CD4-positive, alpha-beta T cell (primary cell): ENCODE measurements around the gene HOXB3. TPM values are rescaled to one million over a fixed set of nuclear protein-coding genes. Genes with fewer than 3 reads are reported as not detected.
A peak's percentile ranks its signal among the peaks of the same experiment; 100 is the strongest.

Experiments used
- ATAC-seq: fragments of 200-7000 bp; cut with Tn5 transposase; one replicate; pipeline ENCODE4 v1.10.0; 2022; ENCODE audit warnings: mild to moderate bottlenecking; ENCODE audit not compliant: poor library complexity
- CTCF ChIA-PET: fragments of 350-600 bp; sonication (Branson Sonifier 250); formaldehyde crosslinking; loops from one replicate; lab custom pipeline; 2021; ENCODE audit warnings: antibody characterized with exemption, inconsistent platforms; lab: Charles Lee
- POLR2A ChIA-PET: fragments of 350-600 bp; sonication (Branson Sonifier 250); formaldehyde crosslinking; loops from one replicate; lab custom pipeline; 2021; ENCODE audit warnings: antibody characterized with exemption, inconsistent platforms; lab: Charles Lee
- DNase-seq, 14 experiments: peaks; one replicate each; pipeline ENCODE4 v3.0.0-alpha.2; 2013 to 2020; ENCODE audit warnings: mixed read lengths in 2 of 14
- H3K27ac ChIP-seq, 2 donors: one replicate each; pipeline versions ENCODE4 v1.5.1 to v1.7.0; 2013; ENCODE audit warnings: low read length in 2 of 2, low read depth in 1 of 2, mild to moderate bottlenecking in 1 of 2
- H3K27me3 ChIP-seq, 2 experiments: 1 replicate in 1 of 2; 2 replicates in 1 of 2; pipeline versions ENCODE4 v1.6.1 to v1.7.0; 2013; ENCODE audit warnings: low read length in 2 of 2, control low read depth in 1 of 2, mild to moderate bottlenecking in 1 of 2, moderate library complexity in 1 of 2; ENCODE audit not compliant: insufficient read depth in 2 of 2, control insufficient read depth in 1 of 2
- H3K36me3 ChIP-seq: one replicate; pipeline ENCODE4 v1.6.1; 2013; ENCODE audit warnings: low read length, control low read depth; ENCODE audit not compliant: insufficient read depth
- H3K4me1 ChIP-seq: one replicate; pipeline ENCODE4 v1.6.1; 2013; ENCODE audit warnings: low read length, control low read depth; ENCODE audit not compliant: insufficient read depth
- H3K4me3 ChIP-seq: one replicate; pipeline ENCODE4 v1.5.1; 2013; ENCODE audit warnings: mild to moderate bottlenecking, low read length, moderate library complexity
- H3K9me3 ChIP-seq, 2 experiments: 1 replicate in 1 of 2; 2 replicates in 1 of 2; pipeline versions ENCODE4 v1.6.1 to v1.7.0; 2013; ENCODE audit warnings: low read length in 2 of 2, mild to moderate bottlenecking in 2 of 2, control low read depth in 1 of 2, moderate library complexity in 1 of 2; ENCODE audit not compliant: control insufficient read depth in 1 of 2, insufficient read depth in 1 of 2
- H3K27ac Mint-ChIP-seq: one replicate; pipeline ENCODE4 v1.8.0; 2020; ENCODE audit warnings: mixed read lengths
- H3K27me3 Mint-ChIP-seq: one replicate; pipeline ENCODE4 v1.8.0; 2021; ENCODE audit warnings: mixed read lengths
- H3K36me3 Mint-ChIP-seq: one replicate; pipeline ENCODE4 v1.8.0; 2021; ENCODE audit warnings: low read depth, mixed read lengths
- H3K4me1 Mint-ChIP-seq: one replicate; pipeline ENCODE4 v1.8.0; 2021; ENCODE audit warnings: low read depth, mixed read lengths
- H3K4me3 Mint-ChIP-seq: one replicate; pipeline ENCODE4 v1.8.0; 2020; ENCODE audit warnings: mild to moderate bottlenecking, mixed read lengths
- H3K9me3 Mint-ChIP-seq: one replicate; pipeline ENCODE4 v1.8.0; 2020; ENCODE audit warnings: mixed read lengths
- CTCF ChIP-seq: fragments of 200-600 bp; IDR thresholded peaks from one replicate; pipeline ENCODE4 v1.8.0; 2022; ENCODE audit warnings: antibody characterized with exemption, mild to moderate bottlenecking
- intact Hi-C, 2 experiments: fragments of 100-400 bp; cut with DNase I in 1 of 2; cut with micrococcal nuclease in 1 of 2; formaldehyde crosslinking; loops; one replicate each; pipeline versions ENCODE4 v1.15.1 to v1.9.0; 2023 to 2025; cut with DNase I, micrococcal nuclease
- total RNA-seq, 174 experiments: library from RNA in 2 of 174; stranded (reverse) in 2 of 174; gene quantifications; one replicate each; pipeline ENCODE4 v1.2.3 and lab custom pipeline; 2021 to 2026

HOXB3 gene
- total RNA-seq, 2 experiments from 2014 or later: 0.25 to 0.36 TPM

DNA sequence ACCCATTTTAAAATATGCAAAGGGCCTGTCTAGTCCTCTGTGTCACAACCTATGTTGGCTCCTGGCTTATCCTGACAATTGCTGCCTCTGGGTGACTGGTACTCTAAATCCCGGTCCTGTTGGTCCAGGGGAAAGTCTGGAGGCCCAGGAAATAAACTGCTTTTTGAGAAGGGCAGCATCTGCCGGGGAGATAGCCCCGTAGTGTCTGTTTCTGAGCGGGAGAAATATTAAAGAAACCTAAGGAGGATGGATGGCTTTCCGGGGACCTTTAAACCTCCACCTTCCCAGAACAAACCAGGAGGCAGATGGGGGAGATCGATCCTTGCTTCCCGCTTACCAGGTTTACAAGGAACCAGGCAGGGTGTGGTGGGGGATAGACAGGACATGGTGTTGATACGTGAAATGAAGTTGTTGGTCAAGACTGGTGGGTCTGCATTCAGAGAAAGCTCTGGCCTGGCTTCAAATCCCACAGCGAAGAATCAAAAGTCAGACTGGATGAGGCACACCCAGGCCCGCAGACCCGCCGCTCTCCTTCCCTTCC, 48.9 kb downstream of the HOXB3 start:
- Histone ChIP-seq H3K36me3 (no peaks in the 10 kb centered on the region), H3K27ac (peak overlapping the region; percentile 94 to 96), H3K4me3 (peak overlapping the region; percentile 88), H3K9me3 (no peaks in the 10 kb centered on the region), H3K27me3 (no peaks in the 10 kb centered on the region), H3K4me1 (peaks cover 49% of the 10 kb centered on the region)
- intact Hi-C loops: loop anchor here in 1 of 2 experiments (5.0 kb wide), 1 partner anchor 49 kb away; no protein-coding TSS in a partner anchor
- CTCF ChIA-PET: interaction anchor here (0.7 to 0.9 kb wide), 2 partner anchors 48 to 189 kb away, joined by 3 to 4 read pairs; no protein-coding TSS in a partner anchor
- Mint-ChIP-seq H3K9me3 (no peaks in the 10 kb centered on the region), H3K27me3 (peaks cover 74% of the 10 kb centered on the region), H3K36me3 (no peaks in the 10 kb centered on the region), H3K4me1 (peaks cover 44% of the 10 kb centered on the region), H3K4me3 (peak overlapping the region; percentile 88), H3K27ac (peak overlapping the region; percentile 90)
- TF ChIP-seq CTCF: no peak
- DNase-seq (no peak), ATAC-seq (no peak)
- POLR2A ChIA-PET: interaction anchor here (0.5 to 1.6 kb wide), 4 partner anchors 51 to 1121 kb away, joined by 3 to 6 read pairs (median 3); partner anchors contain the start of gene HOXB5

DNA sequence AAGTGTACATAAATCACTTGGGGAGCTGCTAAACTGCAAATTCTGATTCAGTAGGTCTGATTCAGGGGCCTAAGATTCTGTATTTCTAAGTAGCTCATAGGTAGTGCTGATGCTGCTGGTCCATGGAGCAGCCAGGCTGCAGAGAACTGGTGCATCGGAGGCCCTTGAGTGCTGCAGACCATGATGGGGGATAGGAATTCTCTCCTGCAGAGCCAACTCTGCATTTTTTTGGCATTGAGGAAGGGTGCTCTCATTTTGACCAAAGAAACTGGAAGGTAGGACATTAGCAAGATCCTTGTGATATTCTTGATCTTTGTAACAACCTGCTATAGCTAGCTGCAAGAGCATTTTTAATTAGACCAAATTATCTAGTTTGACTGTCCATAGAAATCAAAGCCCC, 49.8 kb downstream of the HOXB3 start:
- Mint-ChIP-seq H3K27ac (no peak overlapping the region), H3K9me3 (no peaks in the 10 kb centered on the region), H3K4me1 (peaks cover 40% of the 10 kb centered on the region), H3K27me3 (peaks cover 67% of the 10 kb centered on the region), H3K4me3 (peak overlapping the region; percentile 6), H3K36me3 (no peaks in the 10 kb centered on the region)
- H3K4me3 ChIP-seq: no peak overlapping the region
- no peak for TF ChIP-seq CTCF
- H3K27ac ChIP-seq: no peak overlapping the region
- intact Hi-C loops: loop anchor here in 1 of 2 experiments (5.0 kb wide), 1 partner anchor 48 kb away; no protein-coding TSS in a partner anchor
- POLR2A ChIA-PET: no interaction called here
- CTCF ChIA-PET: interaction anchor here (0.6 to 0.7 kb wide), 2 partner anchors 9 to 285 kb away, joined by 3 read pairs; no protein-coding TSS in a partner anchor
- ATAC-seq (no peak), DNase-seq (peak in 2 of 14 experiments; percentile 13 to 17)
- no peaks in the 10 kb centered on the region for H3K27me3 ChIP-seq
- H3K4me1 ChIP-seq: peaks cover 42% of the 10 kb centered on the region
- no peaks in the 10 kb centered on the region for H3K9me3 ChIP-seq
- H3K36me3 ChIP-seq: no peaks in the 10 kb centered on the region

DNA sequence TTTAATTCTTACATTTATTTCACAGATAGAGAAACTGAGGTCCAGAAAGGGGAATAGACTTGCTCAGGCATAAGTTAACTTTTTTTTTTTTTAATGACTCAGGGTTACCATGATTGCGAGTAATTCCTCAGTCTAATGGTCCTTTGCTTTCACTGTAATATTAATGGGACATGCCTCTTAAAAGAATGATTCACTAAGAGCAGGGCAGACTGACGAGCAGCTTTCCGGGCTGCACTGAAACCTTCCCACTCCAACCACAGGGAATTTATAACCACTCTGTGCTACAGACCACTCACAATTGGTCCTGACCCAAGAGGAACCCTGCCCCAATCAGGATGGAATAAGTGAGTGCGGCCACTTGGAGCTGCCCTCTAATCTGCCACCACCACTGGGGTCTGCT, 50.9 kb downstream of the HOXB3 start:
- H3K27ac ChIP-seq: no peak overlapping the region
- DNase-seq (no peak), ATAC-seq (no peak)
- H3K9me3 ChIP-seq: no peaks in the 10 kb centered on the region
- intact Hi-C loops: no loop called here
- H3K36me3 ChIP-seq: no peaks in the 10 kb centered on the region
- CTCF ChIA-PET: interaction anchor here (0.6 to 0.9 kb wide), 2 partner anchors 47 to 66 kb away, joined by 3 read pairs; no protein-coding TSS in a partner anchor
- H3K27ac Mint-ChIP-seq: no peak overlapping the region
- no peak overlapping the region for H3K4me3 Mint-ChIP-seq
- H3K27me3 ChIP-seq: no peaks in the 10 kb centered on the region
- POLR2A ChIA-PET: no interaction called here
- no peaks in the 10 kb centered on the region for H3K36me3 Mint-ChIP-seq
- H3K4me3 ChIP-seq: no peak overlapping the region
- H3K4me1 ChIP-seq: peaks cover 34% of the 10 kb centered on the region
- H3K27me3 Mint-ChIP-seq: peaks cover 56% of the 10 kb centered on the region
- H3K4me1 Mint-ChIP-seq: peaks cover 30% of the 10 kb centered on the region
- no peak for TF ChIP-seq CTCF
- no peaks in the 10 kb centered on the region for H3K9me3 Mint-ChIP-seq
